Gastroesophageal sphincter (tissue), 3 donors: ENCODE results near the gene MARS1.

Source experiments
- CTCF ChIP-seq, 4 experiments: fragments of 200-600 bp in 2 of 4; fragments of 450-650 bp in 2 of 4; sonication (generic) in 1 of 4; IDR thresholded peaks; one replicate each; pipeline ENCODE4 v1.5.1; 2017 to 2019; ENCODE audit warnings: antibody characterized with exemption in 4 of 4, mild to moderate bottlenecking in 2 of 4, moderate library complexity in 2 of 4
- EP300 ChIP-seq: sonication (generic); formaldehyde crosslinking; IDR thresholded peaks from one replicate; pipeline ENCODE4 v1.6.1; 2017; ENCODE audit warnings: antibody characterized with exemption, mild to moderate bottlenecking
- POLR2A ChIP-seq, 2 donors: fragments of 450-650 bp; IDR thresholded peaks; one replicate each; pipeline ENCODE4 v1.6.1; 2017; ENCODE audit warnings: antibody characterized with exemption in 2 of 2, mild to moderate bottlenecking in 2 of 2, moderate library complexity in 1 of 2
- POLR2AphosphoS5 ChIP-seq: sonication (generic); formaldehyde crosslinking; IDR thresholded peaks from one replicate; pipeline ENCODE4 v1.6.1; 2017; ENCODE audit warnings: antibody characterized with exemption

GRCh38 chr12:57479376-57480115 is 8.3 kb upstream of the MARS1 start, which contains the start of gene ARHGAP9:
- no peak for TF ChIP-seq CTCF (IDR thresholded peaks at IDR 0.05)
- TF ChIP-seq POLR2AphosphoS5 = no peak
- TF ChIP-seq POLR2A (IDR thresholded peaks at IDR 0.05) = no peak
- no peak for TF ChIP-seq EP300
